GM19238 (cell line): ENCODE results near the gene SHH.

Experiments
- DNase-seq: peaks from one replicate; pipeline ENCODE4 v3.0.0; 2011; ENCODE audit warnings: low spot score; ENCODE audit not compliant: insufficient read length

The SHH gene

DNA sequence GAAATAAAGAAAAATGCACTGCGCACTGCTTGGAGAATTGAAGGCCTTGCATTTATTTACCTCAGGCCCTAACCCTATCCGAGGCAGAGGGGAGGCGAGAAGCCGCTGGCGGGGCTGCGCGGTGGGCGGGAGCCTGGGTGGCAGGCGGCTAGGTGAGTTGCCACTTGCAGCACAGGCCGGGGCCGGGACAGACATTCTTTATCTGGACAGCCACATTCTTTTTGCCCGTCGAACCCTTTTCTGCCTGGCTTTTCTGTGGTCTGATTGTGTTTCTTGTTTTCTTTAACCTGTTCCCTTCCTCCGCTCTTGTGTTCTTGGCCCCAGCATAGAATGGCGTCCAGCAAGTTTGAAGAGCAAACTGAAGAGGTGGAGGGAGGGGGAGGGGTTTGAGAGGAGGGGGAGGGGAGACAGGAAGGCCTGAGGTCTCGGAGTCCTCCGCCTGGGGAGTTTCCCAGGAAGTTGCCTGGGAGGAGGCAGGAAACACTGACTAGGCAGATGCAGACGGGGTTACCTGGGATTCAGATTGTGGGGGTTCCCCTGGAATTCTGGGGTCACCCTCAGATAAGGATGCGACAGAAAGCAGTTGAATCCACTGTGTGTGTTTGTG, 5.1 kb downstream of the SHH start:
- DNase-seq: no peak

DNA sequence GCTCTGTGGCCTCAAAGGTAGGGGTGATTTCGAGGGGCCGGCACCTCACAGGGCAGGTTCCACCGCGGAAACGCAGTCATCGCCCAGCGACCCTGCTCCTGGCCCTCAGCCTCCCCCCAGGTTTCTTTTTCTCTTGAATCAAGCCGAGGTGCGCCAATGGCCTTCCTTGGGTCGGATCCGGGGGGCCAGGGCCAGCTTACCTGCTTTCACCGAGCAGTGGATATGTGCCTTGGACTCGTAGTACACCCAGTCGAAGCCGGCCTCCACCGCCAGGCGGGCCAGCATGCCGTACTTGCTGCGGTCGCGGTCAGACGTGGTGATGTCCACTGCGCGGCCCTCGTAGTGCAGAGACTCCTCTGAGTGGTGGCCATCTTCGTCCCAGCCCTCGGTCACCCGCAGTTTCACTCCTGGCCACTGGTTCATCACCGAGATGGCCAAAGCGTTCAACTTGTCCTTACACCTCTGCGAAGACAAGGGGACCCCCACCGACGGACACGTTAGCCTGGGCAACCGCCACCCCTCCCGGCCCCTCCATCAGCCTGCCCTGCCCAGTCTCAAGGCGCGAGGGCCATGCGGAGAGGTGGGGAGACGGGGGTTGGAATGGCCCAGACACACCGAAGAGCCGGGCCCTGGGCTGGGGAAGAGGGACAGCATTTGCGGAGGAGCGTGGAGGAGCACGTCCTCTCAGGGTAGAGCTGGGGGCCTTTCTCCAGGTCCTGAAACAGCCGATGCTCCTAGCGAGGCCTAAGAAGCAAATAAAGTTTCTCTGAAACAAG, 6.0 kb downstream of the SHH start:
- DNase-seq: no peak

DNA sequence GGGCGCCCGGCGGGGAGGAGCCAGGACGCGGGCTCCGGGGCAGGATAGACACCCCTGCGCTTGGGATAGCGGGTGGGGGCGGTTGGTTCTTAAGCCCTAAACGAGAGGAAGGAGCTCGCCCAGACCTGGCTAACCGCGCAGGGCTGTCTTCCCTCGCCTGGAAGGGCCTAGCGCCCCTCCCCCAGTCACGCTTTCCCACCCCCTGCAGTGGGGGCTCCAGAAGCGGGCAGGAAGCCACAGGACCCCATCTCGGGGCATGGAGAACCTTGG, 6.5 kb downstream of the SHH start:
- no peak for DNase-seq

DNA sequence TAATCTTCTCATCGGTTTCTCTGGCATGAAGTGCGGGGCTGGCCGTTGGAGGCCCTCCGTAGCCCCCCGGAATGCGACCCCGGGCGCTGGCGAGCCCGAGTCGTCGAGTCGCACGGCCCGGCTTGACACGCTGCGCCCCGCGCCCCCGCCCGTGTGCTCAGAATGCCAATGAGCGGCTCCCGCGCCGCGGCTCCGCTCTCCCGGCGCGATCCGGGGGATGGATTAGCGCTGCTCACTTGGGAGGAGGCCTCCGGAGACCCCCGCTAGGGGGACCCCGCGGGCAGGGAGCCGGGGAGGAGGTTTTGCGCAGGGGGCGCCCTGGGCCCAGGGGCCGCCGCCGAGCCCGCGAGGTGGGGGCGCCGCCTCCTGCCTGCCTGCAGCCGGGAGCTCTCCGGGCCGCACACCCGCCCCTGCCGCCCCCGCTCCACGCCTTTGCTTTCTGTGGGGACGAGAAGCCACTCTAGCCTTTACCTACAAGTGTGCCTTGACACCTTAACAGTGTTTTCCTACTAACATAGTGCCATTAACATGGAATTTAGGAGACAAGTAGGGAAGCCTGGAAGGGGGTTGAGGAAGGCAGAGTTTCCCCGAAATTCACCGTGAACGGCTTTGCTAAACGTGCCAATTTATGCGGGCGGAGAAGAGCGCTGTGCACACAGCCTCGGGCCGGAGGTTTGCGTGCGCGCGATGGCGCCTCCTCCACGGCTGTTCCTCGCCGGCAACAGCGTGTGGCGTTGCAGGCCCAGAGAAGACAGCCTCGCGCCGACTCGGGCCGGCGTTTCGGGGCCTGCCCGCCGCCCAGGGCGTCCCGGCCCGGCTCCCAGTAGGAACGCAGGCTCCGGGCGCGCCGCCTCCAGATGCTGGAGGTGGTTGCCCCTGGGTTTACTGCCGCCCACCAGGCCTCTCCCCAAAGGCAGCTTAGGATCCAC, 7.1 kb downstream of the SHH start:
- peak; percentile 85 for DNase-seq

DNA sequence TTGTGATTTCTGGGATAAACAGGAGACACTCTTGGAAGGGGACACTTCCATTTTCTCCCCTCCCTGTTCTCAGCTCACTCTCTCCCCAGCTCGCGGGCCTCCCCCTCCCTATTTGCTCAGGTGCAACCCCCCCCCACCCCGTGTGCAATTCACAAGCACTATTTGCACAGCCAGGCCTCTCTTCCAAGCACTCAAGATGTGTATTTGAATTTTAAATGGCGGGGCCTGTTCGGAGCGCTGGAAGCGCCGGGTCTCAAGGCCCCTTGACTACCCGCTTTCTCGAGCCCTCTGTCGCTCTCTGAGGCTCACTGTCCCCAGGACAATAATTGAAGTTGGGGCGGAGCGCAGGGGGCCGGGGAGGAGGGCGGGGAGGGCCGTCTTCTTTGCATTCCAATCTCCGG, 7.8 kb downstream of the SHH start:
- no peak for DNase-seq

DNA sequence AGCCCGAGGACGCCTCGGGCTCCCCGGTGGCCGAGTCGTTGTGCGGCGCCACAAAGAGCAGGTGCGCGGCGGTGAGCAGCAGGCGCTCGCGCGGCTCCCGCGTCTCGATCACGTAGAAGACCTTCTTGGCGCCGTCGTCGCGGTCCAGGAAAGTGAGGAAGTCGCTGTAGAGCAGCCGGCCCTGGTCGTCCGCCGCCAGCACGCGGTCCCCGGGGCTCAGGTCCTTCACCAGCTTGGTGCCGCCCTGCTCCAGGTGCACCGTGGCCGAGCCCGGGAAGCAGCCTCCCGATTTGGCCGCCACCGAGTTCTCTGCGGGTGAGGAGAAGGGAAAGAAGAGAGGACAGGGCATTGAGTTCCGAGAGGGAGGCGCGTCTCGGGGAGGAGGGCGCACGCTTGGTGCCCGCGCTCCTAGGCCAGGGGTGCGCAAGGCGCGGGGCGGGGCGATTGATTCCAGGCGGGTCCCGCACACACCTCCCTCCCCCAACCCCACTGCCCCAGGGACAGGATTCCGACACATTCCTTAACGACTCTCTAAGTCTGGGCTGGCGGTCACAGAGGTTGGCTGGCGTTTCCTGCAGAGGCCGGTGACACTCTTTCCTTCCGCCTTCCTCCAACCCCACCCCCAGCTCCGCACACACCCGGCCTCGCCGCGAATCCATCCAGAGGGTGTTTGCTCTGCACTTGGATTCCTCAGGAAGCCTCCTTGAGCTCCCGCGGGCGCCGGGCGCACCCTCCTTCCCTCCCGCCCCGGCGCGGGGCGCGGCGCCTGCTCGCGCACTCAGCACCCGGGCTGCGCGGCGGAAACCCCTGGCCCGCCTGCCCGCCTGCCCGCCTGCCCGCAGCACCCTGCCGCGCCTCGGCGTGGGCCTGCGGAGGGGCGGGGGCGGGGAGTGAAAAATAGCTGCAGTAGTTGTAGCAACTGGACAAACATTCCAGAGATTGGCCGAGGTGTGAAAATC, 8.6 kb downstream of the SHH start:
- no peak for DNase-seq

DNA sequence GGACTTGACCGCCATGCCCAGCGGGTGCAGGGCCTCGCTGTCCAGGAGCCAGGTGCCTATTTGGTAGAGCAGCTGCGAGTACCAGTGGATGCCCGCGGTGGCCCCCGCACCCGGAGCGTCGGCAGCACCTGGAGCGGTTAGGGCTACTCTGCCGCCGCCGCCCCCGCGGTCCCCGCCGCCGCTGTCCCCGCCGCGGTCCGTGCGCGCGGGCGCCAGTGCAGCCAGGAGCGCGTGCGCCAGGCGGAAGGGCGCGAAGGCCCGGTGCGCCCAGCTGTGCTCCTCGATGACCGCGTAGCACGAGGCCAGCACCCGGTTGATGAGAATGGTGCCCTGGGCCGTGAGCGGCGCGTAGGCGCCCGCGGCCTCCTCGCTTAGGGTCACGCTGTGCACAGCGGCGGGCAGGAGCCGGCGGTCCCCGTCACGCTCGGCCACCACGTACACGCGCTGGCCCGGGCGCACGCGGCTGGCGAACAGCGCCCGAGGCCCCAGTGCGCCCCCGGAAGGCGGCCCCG, 9.3 kb downstream of the SHH start:
- no peak for DNase-seq

DNA sequence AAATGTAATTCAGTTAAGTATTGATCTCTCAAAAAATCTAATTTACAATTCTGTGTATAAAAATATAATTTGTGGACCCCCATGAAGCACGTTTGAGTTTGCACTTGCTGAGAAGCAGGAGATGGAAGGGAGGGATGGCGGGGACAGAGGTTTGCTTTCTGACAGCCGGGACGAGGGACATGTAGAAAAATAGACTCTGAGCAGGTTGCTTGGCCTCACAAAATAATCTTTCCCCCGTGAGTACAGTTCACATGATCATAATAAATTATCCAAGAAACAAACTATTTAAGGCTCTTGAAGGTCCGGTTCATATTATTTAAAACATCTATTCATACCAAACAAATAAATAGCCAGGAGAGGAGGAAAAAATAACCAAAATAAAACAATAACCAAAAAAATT, 10.0 kb downstream of the SHH start:
- DNase-seq: no peak

DNA sequence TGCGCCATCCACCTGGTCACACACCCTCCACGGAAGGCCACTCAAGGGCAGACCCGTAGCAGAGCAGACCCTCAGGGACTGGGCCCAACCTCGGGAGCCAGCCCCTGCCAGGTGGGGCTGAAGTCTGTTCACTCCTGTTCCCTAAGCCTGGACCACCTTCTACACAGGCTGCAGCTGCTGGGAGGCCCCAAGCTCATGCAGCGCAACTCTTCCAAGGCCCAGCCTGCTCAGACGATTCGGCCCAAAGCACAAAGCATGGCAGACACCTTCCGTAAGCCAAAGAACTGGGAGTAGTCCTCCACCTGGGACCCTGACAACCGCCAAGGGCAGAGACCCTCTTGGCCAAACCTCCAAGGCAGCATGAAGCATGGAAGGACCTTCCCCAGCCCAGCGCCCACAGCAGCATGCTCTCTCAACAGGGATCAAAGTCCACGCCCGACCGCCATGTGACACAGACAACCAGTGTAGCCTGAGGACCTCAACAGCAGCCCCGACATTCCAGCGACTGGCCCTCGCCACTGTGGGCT, 11.5 kb downstream of the SHH start:
- no peak for DNase-seq

DNA sequence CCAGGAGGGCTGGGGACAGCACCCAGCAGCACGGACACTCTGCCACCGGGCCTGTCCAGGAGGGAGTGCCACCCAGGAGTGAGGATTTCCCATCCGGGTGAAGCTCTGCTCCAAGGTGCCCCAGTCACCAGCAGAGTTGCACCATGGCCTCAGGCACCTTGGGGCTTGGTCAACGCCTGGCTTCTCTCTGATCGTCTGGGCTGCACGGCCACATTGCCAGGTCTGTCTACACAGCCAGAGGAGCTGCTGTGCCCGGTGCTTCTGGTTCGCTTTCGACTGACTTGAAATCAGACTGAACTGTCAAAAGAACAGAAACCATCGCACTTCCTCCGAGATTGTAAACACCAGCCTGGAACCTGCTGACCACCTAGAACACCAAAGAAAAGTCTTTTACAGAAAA, 12.0 kb downstream of the SHH start:
- DNase-seq: no peak

DNA sequence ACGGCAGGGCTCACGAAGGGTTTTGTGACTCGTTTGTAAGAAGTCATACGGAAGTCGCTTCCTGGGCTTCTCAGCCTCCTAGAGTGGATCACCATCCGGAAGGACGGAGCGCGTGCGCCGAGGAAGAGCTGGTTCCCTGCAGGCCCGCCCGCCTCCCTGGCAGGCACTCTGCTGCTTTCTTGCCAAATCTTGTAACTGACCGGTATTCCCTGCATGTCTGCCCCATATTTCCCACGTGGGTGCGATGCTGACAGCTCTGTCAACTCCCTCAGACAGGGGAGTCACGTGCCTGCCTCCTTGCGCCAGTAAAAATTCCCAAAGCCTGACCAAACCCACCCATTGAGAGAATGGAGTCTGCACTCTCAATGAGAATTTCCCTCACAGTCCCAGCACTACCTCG, 12.7 kb downstream of the SHH start:
- no peak for DNase-seq

DNA sequence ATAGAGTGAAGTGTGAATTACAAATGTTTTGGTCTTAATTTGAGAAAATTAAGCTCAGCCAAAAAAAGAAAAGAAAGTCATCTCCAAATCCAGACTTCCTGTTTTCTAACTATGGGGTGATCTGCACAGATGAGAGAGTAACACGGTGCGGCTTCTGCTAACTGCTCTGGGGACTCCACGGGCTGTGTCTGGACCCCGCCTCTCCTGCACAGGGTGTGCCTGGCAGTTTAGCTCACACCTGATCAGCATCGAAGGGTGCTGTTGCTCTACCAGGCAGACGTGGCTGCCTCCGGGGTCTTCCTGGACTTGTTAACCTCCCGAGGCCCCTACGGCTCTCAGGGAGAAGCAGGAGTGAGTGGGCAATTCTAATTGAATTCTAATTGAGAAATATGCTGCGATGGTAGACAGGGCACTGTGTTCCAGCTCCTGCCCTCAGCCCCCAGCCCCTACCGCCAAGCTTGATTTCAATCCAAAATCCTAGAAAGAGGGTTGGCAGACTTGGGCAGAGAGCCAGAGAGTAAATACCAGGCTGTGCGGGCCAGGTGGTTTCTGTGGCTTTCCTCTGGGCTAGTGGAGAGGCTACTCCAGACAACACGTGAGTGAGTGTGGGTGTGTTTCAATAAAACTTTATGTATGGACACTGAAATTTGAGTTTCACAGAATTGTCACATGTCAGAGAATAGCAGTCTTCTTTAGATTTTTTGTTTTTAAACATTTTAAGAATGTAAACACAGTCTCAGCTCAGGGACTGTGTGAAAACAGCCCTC, 13.4 kb downstream of the SHH start:
- no peak for DNase-seq

DNA sequence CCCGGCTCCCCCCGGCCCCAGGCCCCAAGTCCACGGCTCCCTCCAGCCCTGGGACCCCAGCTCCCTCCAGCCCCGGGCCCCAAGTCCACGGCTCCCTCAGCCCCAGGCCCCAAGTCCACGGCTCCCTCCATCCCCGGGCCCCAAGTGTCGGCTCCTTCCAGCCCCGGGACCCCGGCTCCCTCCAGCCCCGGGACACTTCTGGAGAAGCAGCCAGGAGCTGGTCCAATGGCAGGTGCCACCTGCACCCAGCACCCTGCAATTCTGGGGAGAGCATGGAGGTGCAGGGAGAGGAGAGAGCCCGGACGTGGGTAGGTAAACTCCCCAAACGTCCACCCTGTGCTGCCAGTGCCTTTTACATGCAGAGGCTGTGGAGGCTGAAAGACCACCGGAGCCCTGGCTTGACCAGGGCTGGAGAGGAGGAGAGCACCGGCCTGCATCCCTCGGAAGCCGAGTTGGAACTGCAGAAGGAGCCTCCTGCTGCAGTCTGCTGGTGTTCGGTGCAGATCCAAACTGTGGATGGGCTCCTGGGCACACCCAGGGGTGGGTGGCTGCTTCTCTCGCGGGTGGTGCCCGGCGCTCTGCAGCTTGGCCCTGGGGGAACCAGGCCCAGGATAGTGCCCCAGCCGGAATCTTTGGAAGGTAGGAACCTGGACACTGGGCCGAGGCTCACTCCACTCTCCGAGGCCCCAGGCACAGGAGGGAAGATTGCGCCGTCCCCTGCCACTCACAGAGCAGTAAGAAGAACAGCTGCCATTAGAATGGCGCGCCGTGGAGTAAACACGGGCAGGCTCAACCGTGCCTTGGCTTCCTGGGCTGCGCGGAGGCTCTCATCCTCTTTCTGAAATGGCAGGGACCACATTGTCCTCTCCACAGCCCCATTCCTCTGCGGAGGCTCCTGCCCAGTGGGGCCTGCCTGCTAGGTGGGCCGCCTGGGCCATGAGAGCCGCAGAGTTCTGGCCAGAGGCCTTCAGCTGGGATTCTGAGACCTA, 14.7 kb downstream of the SHH start:
- no peak for DNase-seq

DNA sequence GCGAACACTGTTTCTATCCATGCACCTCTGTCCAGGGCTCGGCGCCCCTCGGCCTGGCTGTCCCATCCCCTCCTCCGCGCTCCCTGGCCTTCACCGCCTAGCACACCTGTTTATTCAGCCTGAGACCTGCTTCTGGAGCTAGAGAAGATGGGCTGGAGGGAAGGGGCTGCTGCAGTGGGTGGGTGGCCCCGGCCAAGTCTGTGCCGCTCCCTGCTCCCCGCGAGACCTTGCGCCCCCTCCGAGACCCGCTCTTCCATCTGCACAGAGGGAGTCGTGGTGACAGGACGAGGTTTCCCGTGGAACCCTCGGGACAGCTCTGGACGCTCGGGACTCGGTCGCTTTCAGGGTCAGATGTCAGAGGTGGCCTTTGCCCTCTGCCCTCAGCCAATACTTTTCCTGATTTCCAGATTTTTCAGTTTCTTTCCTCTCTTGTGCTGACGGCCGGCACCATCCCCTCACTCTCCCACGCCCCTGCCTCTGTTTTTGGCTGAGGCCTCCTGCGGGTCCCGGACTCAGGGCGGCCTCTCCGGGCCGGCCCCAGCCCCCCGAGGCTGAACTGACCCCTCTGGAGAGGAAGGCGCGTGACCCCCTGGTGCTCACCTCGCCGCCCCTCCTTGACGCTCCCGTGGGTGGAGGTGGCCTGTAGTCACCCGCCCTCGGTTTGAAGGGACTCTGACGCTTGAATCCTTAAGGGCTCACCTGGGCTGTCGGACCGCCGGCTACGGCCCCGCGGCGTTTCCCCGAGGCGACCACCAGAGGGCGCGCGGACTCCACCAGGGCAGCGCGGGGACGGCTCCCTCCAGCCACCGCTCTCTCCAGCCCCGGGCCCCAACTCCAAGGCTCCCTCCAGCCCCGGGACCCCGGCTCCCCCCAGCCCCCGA, 15.6 kb downstream of the SHH start:
- peak; percentile 79 for DNase-seq

DNA sequence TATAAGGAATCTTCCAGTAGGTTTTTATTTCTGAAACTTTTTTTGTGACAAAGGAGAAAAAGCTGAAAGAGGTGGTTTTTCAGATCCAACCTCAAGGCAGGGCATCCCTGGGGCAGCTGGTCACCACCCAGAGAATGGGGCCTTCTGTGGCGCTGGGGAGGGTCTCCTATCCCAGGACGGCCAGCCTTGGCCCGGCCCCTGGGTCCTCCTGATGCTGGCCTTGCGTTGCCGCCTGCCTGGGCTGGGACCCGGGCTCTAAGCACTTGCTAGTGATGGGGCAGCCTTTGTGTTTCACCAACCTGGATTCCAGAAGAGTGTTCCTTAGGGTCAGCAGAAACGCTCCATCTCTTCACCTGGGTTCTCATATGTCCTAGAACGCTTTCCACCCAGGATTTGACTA, 16.3 kb downstream of the SHH start:
- DNase-seq: no peak

DNA sequence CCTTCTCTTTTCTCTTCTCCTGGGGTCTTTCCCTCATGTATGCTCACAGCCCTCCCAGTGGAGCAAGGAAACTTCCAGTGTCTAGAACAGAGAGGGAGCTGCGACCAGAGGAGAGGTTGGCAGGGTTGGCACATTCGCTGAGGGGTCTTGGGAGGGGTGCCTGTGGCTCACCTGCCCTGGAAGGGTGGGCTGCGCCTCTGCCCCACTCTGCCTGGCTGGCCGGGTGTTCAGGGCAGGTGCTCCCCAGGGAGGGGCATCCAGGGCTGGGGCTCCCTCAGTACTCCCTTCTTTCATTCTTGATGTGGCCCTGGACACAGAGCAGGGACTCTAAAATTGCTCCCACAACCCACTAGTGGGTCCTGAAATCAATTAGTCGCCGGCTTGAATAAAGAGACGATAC, 16.9 kb downstream of the SHH start:
- no peak for DNase-seq

DNA sequence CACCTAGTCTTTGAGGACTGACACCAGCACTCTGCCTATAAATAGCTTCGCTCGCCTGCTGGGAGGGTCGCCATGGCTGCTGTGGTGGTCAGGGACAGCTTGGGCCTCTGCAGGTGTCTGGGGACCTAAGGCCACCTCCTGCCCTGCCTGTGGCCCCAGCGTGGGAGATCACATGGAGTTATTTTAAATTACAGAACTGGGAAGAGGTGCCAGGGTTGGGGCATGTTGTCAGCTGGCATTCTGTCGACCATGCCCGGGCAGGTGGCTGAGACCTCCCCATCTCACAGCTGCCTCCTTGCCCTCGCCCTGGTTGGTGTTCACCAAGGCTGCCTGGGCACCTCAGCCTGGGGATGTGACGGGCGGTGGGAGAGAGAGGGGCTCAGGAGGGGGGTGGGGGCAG, 18.1 kb downstream of the SHH start:
- no peak for DNase-seq

DNA sequence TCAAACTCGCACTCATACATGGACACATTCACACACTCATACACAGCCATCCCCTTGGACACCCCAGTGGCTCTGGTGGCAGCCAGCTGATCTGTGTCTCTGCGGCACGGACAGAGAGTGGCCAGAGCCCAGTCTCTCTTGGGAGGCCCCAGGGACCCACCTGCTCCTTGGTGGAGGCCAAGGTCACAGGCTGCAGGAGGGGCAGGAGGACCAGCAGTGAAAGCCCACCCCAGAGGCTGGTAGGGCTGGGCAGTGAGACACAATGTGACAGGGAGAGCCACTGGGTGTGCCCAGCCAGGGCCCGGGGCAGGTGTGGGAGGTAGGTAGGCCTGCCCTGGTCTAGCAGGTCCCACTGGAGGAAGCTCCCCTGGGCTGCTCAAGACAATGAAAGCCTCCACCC, 18.5 kb downstream of the SHH start:
- no peak for DNase-seq
